HG03039 (cell line): ENCODE data around the gene PIK3R2.

Source experiments
- ATAC-seq: cut with Tn5 transposase; IDR thresholded peaks from one replicate; pipeline ENCODE4 v1.9.1; 2021; ENCODE audit warnings: mild to moderate bottlenecking, moderate library complexity; ENCODE audit not compliant: unreplicated experiment

PIK3R2 gene

DNA sequence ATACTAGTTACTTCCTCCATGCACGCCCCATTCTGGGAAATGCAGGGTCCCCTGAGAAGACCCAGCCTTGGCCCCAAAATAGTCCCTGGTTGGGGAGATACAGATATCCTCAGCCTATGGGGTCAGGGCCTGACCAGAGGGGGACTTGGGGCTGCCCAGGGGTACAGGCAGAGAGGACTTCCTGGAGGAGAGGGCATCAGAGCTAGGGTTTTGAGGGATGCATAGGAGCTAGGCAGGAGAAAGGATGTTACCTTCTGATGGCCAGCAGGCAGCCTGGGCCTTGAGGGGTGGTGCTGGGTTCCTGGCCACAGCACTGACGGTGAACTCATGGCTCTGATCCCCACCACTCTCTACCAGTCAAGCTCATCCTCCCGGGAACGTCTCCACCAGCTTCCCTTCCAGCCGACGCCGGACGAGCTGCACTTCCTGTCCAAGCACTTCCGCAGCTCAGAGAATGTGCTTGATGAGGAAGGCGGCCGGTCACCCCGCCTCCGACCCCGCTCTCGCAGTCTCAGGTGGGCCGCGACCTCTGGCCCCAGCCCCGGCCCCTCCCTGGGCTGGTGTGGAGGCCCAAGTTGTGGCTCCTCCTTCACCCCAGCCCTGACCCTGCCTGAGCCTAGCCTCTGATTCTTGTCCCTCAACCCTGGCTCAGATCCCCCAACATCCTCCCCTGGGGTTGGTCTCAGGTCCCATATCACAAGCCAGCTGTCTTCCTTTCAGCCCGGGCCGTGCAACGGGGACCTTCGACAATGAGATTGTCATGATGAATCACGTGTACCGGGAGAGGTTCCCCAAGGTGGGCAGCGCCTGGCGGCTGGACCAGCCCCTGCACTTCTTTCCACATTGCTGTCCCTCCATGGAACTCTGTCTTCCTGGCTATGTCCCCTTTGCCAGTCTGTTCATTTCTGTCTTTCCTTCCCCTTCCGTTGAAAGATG is 29.8 kb upstream of the PIK3R2 start:
- no peak for ATAC-seq

DNA sequence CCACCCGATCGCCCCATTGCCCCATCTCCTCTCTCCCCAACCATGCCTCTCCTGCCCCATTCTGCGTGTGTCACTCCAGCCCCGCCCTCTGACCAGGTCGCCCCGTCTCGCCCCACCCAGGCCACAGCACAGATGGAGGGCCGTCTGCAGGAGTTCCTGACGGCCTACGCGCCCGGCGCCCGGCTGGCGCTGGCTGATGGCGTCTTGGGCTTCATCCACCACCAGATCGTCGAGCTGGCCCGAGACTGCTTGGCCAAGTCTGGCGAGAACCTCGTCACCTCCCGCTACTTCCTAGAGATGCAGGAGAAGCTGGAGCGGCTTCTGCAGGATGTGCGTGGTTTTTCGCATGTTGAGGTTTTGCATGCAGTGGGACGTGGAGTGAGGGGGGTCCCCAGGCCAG is 29.1 kb upstream of the PIK3R2 start:
- ATAC-seq = no peak

DNA sequence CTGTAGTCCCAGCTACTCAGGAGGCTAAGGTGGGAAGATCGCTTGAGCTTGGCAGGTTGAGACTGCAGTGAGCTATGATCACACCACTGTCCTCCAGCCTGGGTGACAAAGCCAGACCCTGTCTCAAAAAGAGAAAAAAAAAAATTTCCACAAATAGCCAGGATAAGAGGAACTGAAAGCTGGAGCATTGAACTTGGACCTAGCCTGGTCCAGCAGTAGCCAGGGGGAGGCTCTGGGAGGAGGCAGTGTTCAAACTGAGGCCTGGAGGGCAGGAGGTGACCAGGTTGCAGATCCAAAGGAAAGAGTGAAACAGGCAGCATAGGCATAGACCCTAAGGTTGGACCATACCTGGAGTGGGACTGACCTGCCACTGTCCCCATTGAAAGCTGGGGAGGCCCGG is 26.9 kb upstream of the PIK3R2 start:
- no peak for ATAC-seq

DNA sequence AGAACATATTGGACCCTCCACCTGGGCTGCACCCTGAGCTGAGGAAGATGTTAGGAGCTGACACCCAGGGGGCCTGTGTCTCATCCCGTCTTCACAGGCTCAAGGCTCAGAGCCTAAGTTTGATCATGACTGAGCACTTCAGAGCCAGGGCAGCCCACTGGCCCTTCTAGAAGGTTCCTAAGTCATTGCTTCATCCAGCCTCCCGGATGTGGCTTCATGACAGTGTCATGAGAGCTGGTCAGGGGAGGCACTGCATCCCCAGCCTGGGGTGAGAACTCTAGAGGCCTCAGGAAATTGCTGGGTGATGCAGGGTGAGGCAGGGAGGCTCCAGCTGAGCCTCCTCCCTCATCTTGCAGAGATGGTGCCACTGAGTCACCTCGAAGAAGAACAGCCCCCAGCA is 24.9 kb upstream of the PIK3R2 start:
- ATAC-seq = no peak

DNA sequence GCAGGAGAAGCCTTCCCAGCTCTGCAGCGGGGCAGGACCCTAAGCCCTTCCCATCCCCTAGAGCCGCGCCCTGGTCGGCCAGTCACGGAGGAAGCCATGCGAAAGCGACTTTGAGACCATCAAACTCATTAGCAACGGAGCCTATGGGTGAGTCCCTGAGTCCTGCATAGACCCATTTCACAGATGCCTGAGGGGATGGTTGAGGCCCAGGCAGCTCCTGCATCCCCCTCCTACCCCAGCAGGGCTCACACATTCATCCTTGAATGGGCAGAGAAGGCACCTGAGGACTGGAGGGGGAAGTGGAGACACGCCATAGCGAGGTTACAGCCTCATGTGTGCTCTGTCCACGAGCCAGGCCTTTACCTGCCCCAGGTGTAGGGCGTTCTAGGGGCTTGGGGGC is 24.2 kb upstream of the PIK3R2 start:
- no peak for ATAC-seq

DNA sequence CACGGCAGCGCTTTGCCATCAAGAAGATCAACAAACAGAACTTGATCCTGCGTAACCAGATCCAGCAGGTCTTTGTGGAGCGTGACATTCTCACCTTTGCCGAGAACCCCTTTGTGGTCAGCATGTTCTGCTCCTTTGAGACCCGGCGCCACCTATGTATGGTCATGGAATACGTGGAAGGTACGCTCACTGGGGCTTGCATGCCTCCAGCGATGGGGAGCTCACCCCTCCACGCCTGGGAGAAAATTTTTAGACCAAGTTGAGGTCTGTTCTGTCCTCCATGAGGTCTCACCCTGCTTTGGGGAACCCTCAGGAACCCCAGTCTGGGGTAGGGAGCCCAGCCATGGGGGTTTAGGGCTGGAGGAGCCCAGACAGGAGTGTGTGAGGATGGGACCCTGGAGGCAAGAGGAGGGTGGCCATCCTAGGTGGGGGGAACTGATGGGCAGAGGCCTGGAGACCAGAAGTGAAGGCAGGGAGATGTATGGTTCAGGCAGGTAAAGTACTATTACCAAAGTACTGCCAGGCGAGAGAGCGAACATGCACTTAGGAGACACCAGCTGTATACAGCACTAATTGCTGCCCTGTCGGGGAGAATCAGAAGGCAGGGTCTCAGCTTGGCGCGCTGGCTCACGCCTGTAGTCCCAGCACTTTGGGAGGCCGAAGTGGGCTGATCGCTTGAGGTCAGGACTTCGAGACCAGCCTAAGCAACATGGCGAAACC is 22.3 kb upstream of the PIK3R2 start:
- ATAC-seq = no peak

DNA sequence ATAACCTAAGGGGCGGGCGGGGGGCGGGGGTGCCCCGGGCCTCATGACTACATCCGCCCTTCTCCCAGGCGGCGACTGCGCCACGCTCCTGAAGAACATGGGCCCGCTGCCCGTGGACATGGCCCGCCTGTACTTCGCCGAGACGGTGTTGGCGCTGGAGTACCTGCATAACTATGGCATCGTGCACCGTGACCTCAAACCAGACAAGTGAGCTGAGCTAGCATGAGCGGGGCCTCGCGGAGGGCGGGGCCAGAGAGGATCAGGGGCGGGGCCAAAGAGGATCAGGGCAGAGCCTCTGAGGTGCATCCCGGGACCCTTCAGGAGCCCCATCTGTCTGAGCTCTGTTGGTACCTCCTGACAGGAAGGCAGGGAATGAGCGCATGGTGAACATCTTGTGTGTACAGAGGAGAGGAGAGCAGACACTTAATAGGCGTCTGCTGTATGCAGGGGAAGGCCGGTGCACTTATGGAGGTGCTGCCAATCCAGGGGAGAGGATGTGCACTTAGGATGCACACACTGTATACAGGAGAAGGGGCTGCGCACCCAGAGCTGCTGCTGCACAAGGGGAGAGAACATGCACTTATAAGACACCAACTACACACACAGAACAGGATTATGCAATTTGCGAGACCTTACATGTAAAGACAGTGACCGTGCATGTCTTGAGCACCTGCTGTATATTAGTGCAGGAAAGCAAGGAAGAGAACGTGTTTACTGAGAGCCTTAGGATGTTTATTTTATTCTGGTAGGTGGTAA is 20.9 kb upstream of the PIK3R2 start:
- no peak for ATAC-seq

DNA sequence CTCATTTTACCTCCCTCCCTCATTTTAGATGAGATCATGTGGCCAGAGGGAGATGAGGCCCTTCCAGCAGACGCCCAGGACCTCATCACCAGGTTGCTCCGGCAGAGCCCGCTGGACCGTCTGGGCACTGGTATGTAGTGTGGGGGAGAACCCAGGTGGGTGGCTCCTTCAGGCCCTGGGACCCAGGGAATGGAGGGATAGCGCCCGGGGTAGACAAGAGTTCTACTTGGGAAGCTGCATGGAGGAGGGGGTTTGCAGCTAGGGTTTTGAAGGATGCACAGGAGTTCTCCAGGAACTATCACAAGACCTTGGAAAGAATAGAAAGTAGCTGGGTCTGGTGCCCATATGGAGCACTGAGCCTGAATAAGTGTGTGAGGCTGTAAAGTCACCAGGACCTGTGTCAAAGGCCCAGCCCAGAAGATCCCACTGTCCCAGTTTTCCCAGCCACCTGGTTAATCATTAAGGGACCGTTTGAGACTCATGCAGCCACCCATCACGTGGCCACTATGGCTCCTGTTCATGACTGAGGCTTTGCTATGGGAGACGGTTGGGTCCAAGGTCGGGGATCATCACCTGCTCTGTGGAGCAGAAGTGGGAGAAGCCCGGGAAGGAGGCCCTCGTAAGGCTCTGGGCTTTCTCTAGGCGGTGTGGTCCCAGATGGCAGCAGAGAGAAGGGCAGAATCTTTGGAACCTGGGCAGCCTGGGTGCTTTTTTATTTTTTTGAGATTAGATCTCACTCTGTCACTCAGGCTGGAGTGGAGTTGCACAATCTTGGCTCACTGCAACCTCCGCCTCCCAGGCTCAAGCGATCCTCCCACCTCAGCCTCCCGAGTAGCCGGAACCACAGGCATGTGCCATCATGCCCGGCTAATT is 17.0 kb upstream of the PIK3R2 start:
- no peak for ATAC-seq

DNA sequence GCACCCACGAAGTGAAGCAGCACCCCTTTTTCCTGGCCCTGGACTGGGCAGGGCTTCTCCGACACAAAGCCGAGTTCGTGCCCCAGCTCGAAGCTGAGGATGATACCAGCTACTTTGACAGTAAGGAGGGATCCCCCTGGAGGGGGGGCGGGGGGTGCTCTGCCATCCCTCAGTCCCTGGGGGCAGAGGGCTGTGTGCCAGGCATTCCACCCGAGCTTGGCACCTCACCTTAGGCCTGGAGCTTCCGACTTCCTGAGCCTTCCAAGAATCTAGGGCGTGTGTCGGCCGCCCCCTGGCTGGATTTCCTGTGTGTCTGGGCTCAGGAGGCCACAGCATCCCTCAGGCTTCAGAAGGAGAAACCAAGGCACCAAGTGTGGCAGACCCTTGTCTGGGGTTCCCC is 15.7 kb upstream of the PIK3R2 start:
- no peak for ATAC-seq

DNA sequence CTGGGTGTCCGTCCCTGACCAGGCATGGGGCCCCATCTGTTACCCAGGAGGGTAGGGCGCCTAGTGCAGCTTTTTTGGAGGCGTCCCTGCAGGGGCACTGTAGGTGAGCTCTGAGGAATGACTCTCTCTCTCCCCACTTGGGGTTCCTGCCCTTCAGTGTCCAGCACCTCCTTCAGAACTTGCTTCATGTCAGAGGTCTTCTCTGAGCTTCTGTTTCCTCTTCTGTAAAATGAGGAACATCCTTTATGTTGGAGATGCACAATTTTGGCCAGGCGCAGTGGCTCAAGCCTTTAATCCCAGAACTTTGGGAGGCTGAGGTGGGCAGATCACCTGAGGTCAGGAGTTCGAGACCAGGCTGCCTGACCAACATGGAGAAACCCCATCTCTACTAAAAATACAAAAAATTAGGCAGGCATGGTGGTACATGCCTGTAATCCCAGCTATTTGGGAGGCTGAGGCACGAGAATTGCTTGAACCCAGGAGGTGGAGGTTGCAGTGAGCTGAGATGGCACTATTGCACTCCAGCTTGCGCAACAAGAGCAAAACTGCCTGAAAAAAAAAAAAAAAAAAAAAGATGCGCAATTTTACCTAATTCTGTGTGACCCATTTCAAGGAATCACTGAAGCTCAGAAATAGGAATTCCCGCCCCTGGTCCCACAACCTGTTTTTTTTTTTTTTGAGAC is 15.2 kb upstream of the PIK3R2 start:
- ATAC-seq = no peak

DNA sequence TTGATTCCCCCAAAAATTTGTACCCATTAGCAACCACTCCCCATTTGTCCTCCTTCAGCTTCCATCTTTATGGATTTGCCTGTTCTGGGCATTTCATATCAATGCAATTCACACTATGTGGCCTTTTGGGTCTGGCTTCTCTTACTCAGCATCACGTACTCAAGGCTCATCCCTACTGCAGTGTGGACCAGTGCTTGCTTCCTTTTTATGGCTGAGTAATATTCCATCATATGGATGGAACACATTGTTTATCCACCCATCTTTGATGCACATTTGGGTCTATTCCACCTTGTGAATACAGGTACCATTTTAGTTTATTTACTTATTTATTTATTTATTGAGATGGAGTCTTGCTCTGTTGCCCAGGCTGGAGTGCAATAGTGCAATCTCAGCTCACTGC is 12.5 kb upstream of the PIK3R2 start:
- ATAC-seq = no peak

DNA sequence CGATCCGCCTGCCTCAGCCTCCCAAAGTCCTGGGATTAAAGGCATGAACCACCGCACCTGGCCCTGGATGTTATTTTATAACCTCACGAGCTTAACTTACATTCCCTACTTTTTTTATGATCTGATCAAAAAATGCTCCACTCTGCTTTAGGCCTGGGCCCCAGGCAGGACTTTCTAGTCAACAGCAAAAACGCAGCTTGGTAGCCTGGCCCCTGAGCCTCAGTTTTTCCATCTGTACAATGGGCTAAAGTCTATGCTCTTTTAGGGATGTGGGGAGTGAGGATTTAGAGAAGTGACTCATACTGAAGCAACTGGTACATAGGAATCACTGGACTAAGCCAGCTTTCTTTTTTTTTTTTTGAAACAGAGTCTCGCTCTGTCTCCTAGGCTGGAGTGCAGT is 11.9 kb upstream of the PIK3R2 start:
- no peak for ATAC-seq

DNA sequence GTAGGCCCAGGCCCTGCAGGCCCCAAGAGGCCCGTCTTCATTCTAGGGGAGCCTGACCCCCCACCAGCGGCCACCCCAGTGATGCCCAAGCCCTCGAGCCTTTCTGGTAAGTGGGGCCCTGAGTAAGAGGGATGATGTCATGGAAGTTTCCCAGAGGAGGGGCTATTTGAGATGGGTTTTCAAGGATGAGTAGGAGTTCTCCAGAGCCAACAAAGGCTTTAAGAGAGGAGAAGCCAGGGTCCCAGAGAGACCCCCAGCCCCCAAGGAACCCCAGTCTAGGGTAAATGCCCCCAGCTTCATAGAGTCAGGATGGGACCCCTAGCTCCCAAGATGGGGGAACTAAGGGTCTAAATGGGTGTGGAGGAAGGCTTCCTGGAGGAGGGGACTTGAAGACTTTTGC is 9.1 kb upstream of the PIK3R2 start:
- ATAC-seq = no peak

DNA sequence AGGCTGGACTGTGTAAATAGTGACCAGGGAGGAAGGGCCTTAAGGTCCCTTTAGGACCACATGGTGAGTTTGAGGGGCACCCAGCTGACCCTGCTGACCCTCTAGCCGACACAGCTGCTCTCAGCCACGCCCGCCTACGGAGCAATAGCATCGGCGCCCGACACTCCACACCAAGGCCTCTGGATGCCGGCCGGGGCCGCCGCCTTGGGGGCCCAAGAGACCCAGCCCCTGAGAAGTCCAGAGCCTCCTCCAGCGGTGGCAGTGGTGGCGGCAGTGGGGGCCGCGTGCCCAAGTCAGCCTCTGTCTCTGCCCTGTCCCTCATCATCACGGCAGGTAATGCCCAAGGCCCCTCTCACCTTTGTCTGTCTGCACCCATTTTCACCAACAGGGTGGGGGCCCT is 8.6 kb upstream of the PIK3R2 start:
- ATAC-seq = no peak

DNA sequence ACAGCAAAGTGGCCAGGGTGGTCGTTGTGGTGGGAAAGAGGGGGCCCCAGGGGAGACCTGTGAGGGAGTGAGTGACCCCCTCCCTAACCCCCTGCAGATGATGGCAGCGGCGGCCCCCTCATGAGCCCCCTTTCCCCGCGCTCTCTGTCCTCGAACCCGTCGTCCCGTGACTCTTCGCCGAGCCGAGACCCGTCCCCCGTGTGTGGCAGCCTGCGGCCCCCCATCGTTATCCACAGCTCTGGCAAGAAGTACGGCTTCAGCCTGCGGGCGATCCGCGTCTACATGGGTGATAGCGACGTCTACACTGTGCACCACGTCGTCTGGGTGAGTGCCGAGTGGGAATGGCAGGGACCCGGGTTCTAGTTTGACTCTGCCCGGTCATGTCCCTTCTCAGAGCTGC is 8.1 kb upstream of the PIK3R2 start:
- ATAC-seq = no peak

DNA sequence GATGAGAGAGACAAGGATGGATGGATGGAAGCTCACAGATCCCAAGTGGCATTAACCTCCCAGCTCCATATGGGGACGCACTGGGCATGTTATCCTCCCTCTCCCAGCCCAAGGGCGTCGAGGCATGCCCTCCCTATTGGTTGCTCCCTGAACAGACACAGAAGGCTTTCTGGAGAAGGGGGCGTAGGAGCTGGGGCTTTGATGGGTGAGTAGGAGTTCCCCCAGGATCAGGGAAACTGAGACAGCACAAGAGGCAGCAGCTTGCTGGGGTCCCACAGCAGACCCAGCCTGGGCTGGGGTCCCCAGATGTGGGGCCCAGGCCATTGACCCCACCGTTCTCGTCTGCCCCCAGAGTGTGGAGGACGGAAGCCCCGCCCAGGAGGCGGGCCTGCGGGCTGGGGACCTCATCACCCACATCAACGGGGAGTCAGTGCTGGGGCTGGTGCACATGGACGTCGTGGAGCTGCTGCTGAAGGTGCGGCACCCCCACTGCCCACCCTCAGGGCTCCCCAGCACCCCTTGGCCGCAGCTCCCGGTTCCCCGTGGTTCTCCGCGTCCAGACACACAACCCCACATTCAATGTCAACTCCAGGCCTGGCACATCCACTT is 7.5 kb upstream of the PIK3R2 start:
- ATAC-seq = no peak

DNA sequence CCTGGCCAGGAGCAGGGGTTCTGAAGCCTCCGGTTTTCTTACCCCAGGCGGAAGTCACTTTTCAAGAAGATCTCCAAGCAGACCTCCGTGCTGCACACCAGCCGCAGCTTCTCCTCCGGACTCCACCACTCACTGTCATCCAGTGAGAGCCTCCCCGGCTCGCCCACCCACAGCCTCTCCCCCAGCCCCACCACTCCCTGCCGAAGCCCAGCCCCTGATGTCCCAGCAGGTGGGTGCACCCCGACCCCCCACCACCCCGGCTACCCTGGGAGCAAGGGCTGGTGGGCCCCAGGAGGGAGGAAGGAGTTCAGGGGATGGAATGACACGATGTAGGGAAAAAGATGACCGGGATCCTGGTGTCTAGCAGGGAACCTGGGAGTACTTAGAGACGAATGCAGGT is 5.6 kb upstream of the PIK3R2 start:
- no peak for ATAC-seq

DNA sequence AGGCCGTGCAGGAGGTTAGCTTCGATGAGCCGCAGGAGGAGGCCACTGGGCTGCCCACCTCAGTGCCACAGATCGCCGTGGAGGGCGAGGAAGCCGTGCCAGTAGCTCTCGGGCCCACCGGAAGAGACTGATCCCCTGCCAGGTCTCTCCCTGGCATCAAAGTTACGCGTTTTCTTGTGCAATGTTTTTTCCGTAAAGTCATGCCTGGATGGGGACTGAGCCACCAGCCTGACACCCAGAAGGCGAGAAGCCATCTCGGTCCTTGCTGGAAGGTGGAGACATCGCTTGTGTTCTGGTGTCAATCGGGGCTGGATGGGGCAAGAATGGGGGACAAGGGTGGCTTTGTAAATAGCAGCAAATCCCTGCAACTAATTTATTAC is 3.4 kb upstream of the PIK3R2 start:
- ATAC-seq = no peak

DNA sequence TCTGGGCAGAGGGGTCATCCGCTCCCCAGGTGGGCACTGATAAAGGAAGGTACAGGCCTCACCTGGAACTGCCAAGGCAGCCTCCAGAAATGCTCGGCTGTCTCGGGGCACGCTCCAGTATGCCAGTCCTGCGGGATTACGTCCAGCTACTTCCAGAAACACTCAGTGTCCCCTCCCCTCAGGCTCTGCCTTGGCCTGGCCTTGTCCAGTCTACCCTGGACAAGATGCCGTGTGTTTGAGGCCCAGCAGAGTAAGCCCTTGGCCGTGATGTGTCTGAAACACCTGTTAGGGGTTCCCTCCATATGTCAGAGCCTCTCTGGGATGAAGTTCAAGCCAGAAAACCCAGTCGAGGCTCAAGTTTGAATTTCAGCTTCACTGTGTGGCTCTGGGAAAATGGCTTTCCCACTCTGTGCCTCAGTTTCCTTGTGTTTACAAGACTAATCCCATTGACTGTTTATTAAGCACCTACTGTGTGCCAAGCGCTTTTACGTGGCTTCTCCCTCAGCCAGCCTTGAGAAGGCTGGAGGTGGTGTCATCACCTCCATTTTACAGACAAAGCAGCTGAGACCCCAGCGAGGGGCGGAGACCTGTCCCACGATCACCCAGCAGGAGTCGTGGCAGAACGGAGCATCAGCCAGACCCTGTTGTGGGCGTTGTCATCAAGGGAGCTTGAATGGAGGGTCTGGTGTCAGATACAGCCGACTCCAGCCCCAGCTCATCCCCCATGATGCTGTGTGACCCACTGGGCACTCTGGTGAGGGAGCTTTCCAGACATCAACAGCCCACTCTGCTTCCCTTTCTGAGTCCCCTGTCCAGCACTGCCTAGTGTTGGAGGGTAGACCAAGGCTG is 2.0 kb upstream of the PIK3R2 start:
- ATAC-seq = no peak
